Measurements from ENCODE around the gene HFE. TPM values are rescaled to one million over a fixed set of nuclear protein-coding genes. Genes with fewer than 3 reads are reported as not detected.
A peak's percentile ranks its signal among the peaks of the same experiment; 100 is the strongest.

HFE gene
- total and polyA plus RNA-seq, 8 donors: 3.1 to 10.2 (median 3.6) TPM

- H3K36me3 ChIP-seq: no peaks in the 10 kb centered on the region
- FAIRE-seq (no peak), DNase-seq (no peak), ATAC-seq (no peak)
- H3K27me3 ChIP-seq: no peaks in the 10 kb centered on the region
- 68 to 77% methylated on average over 18 of the region's 18 CpGs for WGBS, 2 donors
- TF ChIP-seq CTCF (IDR thresholded peaks at IDR 0.05): no peak
- peaks cover 0 to 11% (median 6%) of the 10 kb centered on the region in 3 donors for H3K4me1 ChIP-seq
- intact Hi-C loops (cut with DNase I): loop anchor here in 1 of 3 donors (5.0 kb wide), 1 partner anchor 36 kb away; a partner anchor contains a TSS
- H3K9me3 ChIP-seq: no peaks in the 10 kb centered on the region
- H3K27ac ChIP-seq: peak overlapping the region in 3 of 4 donors; percentile 95 to 98 (median 96)
- H3K4me3 ChIP-seq: no peak overlapping the region
Observed at GRCh38 chr6:26121141-26122004, 34.1 kb downstream of the HFE start.

DNA sequence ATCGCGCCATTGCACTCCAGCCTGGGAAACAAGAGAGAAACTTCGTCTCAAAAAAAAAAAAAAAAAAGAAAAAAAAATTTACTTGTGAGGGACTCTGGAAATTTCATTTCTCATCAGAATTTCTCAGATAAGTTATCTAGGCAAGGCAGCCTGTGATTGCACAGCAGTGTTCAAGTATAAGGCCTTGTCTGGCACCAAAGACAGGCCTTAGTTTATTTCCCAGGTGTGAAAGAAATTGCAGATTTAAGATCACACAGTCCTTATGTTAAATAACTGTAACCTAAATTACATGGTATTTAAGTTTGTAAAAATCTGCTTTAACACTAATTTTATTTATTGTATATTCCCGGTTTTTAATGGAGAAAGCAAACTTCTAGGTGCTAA is 34.8 kb downstream of the HFE start:
- no peaks in the 10 kb centered on the region for H3K9me3 ChIP-seq
- no peaks in the 10 kb centered on the region for H3K36me3 ChIP-seq
- 69 to 72% methylated on average over 4 of the region's 4 CpGs for WGBS, 2 donors
- peak overlapping the region; percentile 83 to 98 (median 96) for H3K27ac ChIP-seq
- TF ChIP-seq CTCF (IDR thresholded peaks at IDR 0.05): no peak
- peaks cover 0 to 15% (median 8%) of the 10 kb centered on the region in 3 donors for H3K4me1 ChIP-seq
- intact Hi-C loops (cut with DNase I): loop anchor here in 1 of 3 donors (5.0 kb wide), 1 partner anchor 35 kb away; a partner anchor contains a TSS
- peak overlapping the region in 1 of 4 donors; percentile 61 for H3K4me3 ChIP-seq
- no peak for ATAC-seq
- DNase-seq: no peak
- no peaks in the 10 kb centered on the region for H3K27me3 ChIP-seq
- FAIRE-seq: no peak

GRCh38 chr6:26122402-26122792 is 35.2 kb downstream of the HFE start:
- no peaks in the 10 kb centered on the region for H3K36me3 ChIP-seq
- FAIRE-seq: no peak
- no peak for TF ChIP-seq CTCF (IDR thresholded peaks at IDR 0.05)
- ATAC-seq: no peak
- intact Hi-C loops (cut with DNase I): loop anchor here in 1 of 3 donors (5.0 kb wide), 1 partner anchor 35 kb away; a partner anchor contains a TSS
- no peaks in the 10 kb centered on the region for H3K27me3 ChIP-seq
- peak overlapping the region; percentile 83 to 98 (median 96) for H3K27ac ChIP-seq
- DNase-seq: no peak
- H3K4me1 ChIP-seq: peaks cover 0 to 18% (median 12%) of the 10 kb centered on the region in 3 donors
- H3K9me3 ChIP-seq: no peaks in the 10 kb centered on the region
- 53 to 57% methylated on average over 6 of the region's 6 CpGs for WGBS, 2 donors
- H3K4me3 ChIP-seq: peak overlapping the region in 2 of 4 donors; percentile 61 to 75

DNA sequence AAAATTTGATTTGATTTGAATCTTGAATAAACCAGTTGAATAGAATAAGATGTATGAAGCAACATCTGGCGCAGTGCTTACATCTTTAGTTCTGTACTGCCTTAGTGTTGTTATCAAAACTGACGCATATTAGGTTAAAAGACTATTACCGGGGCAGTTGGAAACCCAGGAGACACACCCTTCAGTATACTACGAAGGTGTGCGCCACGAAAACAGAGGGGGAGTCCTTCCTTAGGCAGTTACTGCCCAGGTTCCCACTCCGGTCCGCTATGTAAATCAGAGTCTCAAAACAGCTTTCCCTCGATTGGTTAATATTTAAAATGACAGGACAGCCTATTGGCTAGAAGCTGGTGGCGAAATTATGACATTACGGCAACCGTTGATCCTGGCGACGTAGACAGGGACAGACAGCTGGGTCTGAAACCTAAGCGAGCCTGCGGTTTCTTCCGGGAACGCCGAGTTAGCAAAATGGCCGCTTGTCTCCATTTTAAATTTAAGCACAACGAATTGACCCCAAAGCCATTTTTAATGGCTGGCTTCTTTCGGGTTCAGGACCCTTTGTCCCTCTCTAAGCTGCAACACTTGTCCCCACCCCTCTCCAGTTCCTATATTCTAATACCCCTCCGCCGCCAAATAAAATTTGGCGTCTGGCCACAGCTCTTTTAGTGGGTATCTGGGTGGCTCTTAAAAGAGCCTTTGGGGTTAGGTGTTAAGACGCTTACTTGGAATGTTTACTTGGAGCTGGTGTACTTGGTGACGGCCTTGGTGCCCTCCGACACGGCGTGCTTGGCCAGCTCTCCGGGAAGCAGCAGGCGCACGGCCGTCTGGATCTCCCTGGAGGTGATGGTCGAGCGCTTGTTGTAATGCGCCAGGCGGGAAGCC is 35.8 kb downstream of the HFE start:
- peaks cover 0 to 19% (median 16%) of the 10 kb centered on the region in 3 donors for H3K4me1 ChIP-seq
- peak overlapping the region; percentile 83 to 98 (median 96) for H3K27ac ChIP-seq
- no peak for TF ChIP-seq CTCF (IDR thresholded peaks at IDR 0.05)
- FAIRE-seq (peak; percentile 81), ATAC-seq (peak; percentile 71 to 81 (median 78)), DNase-seq (peak; percentile 85 to 97 (median 93))
- intact Hi-C loops (cut with DNase I): loop anchor here in 1 of 3 donors (5.0 kb wide), 1 partner anchor 34 kb away; a partner anchor contains a TSS
- no peaks in the 10 kb centered on the region for H3K9me3 ChIP-seq
- peak overlapping the region; percentile 41 to 88 (median 68) for H3K4me3 ChIP-seq
- no peaks in the 10 kb centered on the region for H3K36me3 ChIP-seq
- WGBS, 2 donors: 0 to 1% methylated on average over 38 of the region's 38 CpGs
- H3K27me3 ChIP-seq: no peaks in the 10 kb centered on the region

Data from pancreas (tissue), 10 donors.